ENCODE results near the gene RBMS3. TPM values are rescaled to one million over a fixed set of nuclear protein-coding genes. Genes with fewer than 3 reads are reported as not detected.

The RBMS3 gene
- total RNA-seq, 1 experiment from 2014 or later: 5.9 TPM

DNA sequence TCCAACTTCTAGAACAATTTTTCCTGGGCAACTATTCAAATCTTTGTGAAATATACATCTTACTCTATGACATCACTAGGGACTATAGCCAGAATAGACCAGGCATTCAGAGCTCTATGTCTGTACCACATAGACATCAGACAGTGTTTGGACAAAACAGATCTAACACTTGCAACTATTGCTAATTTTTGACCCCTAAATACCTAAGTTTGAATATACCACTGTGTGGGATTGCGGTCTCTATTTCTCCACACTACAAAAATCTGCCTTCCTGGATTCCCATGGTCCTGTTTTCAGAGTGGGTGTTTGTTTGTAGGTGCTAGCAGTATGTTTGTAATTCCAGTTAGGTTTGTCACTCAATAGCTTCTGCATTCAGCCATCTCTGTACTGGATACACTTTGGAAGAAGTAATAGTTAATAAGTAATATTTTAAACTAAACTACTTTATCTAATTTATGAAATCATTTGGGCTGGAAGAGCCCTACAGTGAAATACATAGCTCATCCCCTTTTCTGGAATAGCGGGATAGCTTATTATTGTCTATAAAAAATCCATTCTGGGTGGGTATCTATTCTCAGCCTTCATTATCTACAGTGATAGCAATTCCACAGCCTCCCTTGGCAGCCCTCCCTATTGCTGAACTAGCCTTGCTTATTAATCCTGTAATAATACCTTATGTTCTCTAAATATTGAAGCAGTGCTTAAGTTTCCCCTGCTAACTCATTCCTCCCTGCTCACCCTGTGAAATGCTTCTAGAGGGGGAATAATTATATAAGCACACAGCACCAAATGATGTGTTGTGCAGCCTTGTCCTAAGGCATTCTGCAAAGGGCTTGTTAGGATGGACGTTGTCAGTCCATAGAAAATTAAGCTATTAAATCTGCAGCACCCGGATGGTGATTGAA lies 49.4 kb downstream of the RBMS3 start:
- in situ Hi-C loops (cut with HindIII; ENCODE audit: low pct_unique_long_range_greater_than_20kb, low sequenced_read_pairs): no loop called here
- no peak for DNase-seq (ENCODE audit: low read depth, low spot score)

- in situ Hi-C loops (cut with HindIII; ENCODE audit: low pct_unique_long_range_greater_than_20kb, low sequenced_read_pairs): no loop called here
- DNase-seq (ENCODE audit: low read depth, low spot score): no peak
Observed at GRCh38 chr3:29331035-29331434, 50.2 kb downstream of the RBMS3 start.

GRCh38 chr3:29331456-29332194 lies 50.8 kb downstream of the RBMS3 start:
- peak; percentile 37 for DNase-seq (ENCODE audit: low read depth, low spot score)
- in situ Hi-C loops (cut with HindIII; ENCODE audit: low pct_unique_long_range_greater_than_20kb, low sequenced_read_pairs): no loop called here

- in situ Hi-C loops (cut with HindIII; ENCODE audit: low pct_unique_long_range_greater_than_20kb, low sequenced_read_pairs): no loop called here
- DNase-seq (ENCODE audit: low read depth, low spot score): no peak
Observed at GRCh38 chr3:29332195-29332637, 51.3 kb downstream of the RBMS3 start.

- DNase-seq (ENCODE audit: low read depth, low spot score): peak; percentile 22
- in situ Hi-C loops (cut with HindIII; ENCODE audit: low pct_unique_long_range_greater_than_20kb, low sequenced_read_pairs): no loop called here
Observed at GRCh38 chr3:29333576-29333975, 52.7 kb downstream of the RBMS3 start.

DNA sequence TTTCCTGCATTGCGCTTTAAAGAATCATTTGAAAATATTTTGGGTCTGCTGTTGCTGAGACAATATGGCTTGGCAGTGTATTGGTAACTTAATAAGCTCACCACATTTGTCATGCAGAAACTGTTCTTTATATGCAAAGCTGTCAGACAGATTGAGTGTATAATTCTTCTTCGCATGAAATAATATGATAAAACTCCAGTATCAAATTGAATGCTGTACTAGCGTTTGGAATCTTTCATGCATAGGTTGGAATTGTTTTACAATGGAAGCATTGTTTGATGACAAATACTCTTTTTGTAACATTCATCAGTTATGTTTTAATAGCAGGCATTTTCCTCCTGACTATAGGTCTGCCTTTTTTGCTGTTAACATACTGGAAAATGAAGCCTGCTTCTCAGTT lies 53.8 kb downstream of the RBMS3 start:
- peak; percentile 68 for DNase-seq (ENCODE audit: low read depth, low spot score)
- in situ Hi-C loops (cut with HindIII; ENCODE audit: low pct_unique_long_range_greater_than_20kb, low sequenced_read_pairs): no loop called here

DNA sequence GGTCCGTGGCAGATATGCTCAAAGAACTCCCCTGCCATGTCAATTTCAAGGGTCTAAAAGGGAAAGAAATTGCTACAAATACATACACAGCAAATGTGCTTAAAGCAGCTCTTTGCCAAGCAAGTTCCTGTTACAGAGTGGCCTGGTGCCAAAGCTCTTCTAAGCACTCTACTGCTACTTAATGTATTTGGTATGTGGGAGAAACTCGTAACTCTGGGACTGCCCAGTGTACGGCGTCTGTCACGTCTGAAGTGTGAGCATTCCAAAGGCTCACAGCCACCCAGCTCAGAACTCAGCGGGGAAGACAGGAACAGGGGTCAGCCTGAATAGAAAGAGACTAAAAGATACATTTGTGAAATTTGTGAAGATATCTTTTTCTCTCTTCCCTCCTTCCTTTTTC lies 54.6 kb downstream of the RBMS3 start:
- in situ Hi-C loops (cut with HindIII; ENCODE audit: low pct_unique_long_range_greater_than_20kb, low sequenced_read_pairs): no loop called here
- peak; percentile 85 for DNase-seq (ENCODE audit: low read depth, low spot score)

- in situ Hi-C loops (cut with HindIII; ENCODE audit: low pct_unique_long_range_greater_than_20kb, low sequenced_read_pairs): no loop called here
- DNase-seq (ENCODE audit: low read depth, low spot score): no peak
Observed at GRCh38 chr3:29335943-29336342, 55.1 kb downstream of the RBMS3 start.

DNA sequence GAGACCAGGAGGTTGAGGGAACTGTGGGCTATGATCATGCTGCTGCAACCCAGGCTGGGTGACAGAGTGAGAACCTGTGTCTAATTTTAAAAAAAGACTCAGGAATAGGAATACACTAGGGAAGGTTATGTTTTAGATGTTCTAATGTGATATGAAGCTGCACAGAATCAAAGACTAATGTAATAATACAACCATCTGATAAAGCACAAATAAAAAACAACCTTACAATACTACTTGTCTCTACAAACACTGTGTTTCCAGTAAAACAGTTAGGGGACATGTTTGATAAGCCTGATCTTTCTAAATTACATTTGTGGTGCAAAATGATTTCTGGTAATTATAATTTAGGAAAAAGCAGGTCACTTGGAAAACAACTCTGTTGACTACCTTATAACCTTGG lies 56.7 kb downstream of the RBMS3 start:
- in situ Hi-C loops (cut with HindIII; ENCODE audit: low pct_unique_long_range_greater_than_20kb, low sequenced_read_pairs): no loop called here
- no peak for DNase-seq (ENCODE audit: low read depth, low spot score)

DNA sequence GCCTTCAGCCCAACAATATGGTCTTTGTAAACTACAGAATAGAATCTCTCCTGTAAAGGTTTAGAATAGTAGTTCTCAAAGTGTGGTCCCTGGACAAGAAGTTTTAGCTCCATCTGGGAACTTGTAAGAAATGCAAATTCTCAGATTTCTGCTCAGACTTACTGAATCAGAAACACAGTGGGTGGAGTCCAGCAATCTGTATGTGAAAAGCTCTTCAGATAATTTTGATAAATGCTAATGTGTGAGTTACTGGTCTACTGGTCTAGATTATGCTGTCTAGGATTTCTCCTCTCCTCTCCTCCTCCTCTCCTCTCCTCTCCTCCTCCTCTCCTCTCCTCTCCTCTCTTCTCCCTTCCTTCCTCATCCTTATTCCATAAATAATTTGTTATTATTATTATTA lies 57.5 kb downstream of the RBMS3 start:
- in situ Hi-C loops (cut with HindIII; ENCODE audit: low pct_unique_long_range_greater_than_20kb, low sequenced_read_pairs): no loop called here
- DNase-seq (ENCODE audit: low read depth, low spot score): no peak

DNA sequence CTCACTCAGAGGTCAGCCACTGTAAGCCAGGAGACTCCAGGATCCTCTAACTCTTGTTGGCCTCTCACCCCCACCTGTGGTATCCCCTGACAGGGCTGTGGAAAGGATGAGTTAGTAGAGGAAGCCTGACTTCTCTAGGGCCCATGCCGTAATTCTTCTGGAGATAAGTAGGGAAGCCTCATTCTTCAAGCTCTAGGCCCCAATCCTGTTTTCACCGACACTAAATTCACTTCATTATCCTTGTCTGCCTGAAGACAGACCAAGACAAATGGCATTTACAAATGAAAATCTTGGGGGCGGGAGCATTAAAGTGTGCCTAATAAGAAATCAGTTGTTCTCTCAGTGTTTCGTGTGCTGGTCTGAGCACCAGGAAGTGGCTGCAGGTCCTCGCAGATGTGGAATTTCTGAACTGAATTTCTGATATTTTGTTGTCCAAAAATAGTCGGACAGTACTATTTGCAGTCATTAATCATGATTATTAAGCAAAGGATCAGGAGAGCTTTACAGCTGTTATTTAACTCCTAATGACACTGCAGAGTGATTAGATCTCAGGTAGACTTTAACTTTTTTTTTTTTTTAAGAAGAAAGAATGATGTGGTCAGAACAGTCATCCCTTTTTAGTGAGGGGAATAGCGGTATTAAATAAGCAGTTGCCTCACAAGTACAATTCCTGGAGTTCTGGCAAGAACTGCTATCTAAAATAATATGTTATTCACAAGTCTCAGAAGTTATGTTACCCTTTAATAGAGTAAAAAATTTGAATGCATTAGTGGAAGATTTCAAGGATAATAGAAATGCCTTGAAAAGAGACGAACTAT lies 58.4 kb downstream of the RBMS3 start:
- no peak for DNase-seq (ENCODE audit: low read depth, low spot score)
- in situ Hi-C loops (cut with HindIII; ENCODE audit: low pct_unique_long_range_greater_than_20kb, low sequenced_read_pairs): no loop called here

- in situ Hi-C loops (cut with HindIII; ENCODE audit: low pct_unique_long_range_greater_than_20kb, low sequenced_read_pairs): no loop called here
- DNase-seq (ENCODE audit: low read depth, low spot score): no peak
Observed at GRCh38 chr3:29344154-29344553, 63.3 kb downstream of the RBMS3 start.

- in situ Hi-C loops (cut with HindIII; ENCODE audit: low pct_unique_long_range_greater_than_20kb, low sequenced_read_pairs): no loop called here
- DNase-seq (ENCODE audit: low read depth, low spot score): no peak
Observed at GRCh38 chr3:29344935-29345334, 64.1 kb downstream of the RBMS3 start.

DNA sequence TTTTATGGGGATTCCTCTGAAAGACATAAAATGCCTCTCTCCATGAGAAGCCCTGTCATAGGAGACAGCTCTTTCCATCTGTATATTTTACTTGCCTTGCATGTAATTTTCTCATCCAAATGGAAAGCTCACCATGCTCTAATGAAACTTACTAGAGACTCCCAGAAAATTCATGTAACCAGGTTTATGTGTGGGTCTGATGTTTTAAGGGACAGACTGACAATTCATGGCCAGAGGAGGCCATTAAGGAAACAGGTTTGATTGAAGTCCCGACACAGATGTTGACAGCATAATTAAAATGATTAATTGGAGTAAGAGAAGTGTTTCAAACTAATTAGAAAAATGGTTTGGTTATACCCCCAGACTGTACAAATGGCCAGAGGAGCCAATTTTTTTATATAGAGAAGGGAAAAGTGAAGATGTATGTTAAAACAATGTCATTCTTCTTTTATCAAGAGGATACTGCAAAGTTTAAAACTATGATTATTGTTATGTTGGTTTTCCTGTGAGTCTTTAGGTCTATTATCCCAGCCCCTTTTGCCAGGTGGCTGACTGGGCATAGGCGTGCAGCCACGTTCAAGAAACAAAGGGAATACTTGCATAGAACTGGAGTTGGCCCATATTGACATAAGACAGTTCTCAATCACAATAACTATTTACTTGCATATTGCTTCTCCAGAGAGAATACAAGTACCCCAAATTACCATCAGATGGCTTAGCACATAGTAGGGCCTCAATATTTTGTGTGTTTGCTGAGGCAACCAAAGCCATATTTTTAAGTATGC lies 64.8 kb downstream of the RBMS3 start:
- no peak for DNase-seq (ENCODE audit: low read depth, low spot score)
- in situ Hi-C loops (cut with HindIII; ENCODE audit: low pct_unique_long_range_greater_than_20kb, low sequenced_read_pairs): no loop called here

DNA sequence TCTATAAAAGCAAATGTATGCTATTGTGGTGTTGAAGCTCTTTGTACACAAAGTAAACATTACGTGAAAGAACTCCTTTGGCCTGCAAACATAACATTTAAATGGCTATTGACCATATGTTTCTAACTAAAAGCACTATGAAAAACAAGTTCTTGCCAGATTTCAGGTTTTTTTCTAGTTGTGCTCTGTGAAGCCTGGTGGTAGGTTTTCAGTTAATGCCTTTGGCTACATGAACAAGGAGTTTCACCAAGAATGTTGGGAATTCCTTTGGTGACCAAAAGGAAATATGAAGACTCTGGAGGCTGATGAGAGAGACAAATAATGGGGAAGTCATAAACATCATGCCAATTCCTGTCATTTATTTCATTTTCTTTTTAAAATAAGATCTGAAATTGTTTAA lies 66.0 kb downstream of the RBMS3 start:
- in situ Hi-C loops (cut with HindIII; ENCODE audit: low pct_unique_long_range_greater_than_20kb, low sequenced_read_pairs): no loop called here
- DNase-seq (ENCODE audit: low read depth, low spot score): peak; percentile 48

DNA sequence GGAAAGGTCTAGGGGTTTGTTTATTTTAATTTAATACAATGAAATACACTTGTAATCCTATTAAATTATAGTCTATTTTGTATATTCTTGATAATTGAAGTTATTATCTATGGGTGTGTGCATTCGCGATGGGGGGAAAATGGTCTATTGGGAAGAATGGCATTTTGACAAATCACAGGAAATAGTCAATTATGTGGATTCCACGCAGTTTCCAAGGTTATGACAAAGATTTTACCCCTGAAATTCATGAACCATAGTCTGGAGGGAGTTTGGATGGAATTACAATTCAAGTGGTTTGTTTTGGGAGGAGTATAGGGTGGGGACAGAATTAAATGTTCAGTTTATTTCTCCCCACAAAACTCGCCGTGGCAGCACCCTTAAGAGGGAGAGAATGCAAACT lies 66.5 kb downstream of the RBMS3 start:
- no peak for DNase-seq (ENCODE audit: low read depth, low spot score)
- in situ Hi-C loops (cut with HindIII; ENCODE audit: low pct_unique_long_range_greater_than_20kb, low sequenced_read_pairs): no loop called here

GRCh38 chr3:29348316-29348715 lies 67.4 kb downstream of the RBMS3 start:
- in situ Hi-C loops (cut with HindIII; ENCODE audit: low pct_unique_long_range_greater_than_20kb, low sequenced_read_pairs): no loop called here
- DNase-seq (ENCODE audit: low read depth, low spot score): peak; percentile 51
